SK-N-MC (cell line): Measurements from ENCODE around the gene ITGBL1.
A peak's percentile ranks its signal among the peaks of the same experiment; 100 is the strongest.

Experiments
- DNase-seq: peaks from one replicate; pipeline ENCODE4 v3.0.0-alpha.2; 2011; ENCODE audit warnings: low read depth, low spot score
- H3K27ac ChIP-seq: fragments of 200-600 bp; sonication (generic); 2 replicates; pipeline ENCODE4 v1.5.1; 2016; ENCODE audit warnings: mixed run types
- H3K36me3 ChIP-seq: fragments of 200-600 bp; sonication (generic); 2 replicates; pipeline ENCODE4 v1.6.1; 2017; ENCODE audit warnings: antibody characterized with exemption, low read length, mixed read lengths; ENCODE audit not compliant: insufficient read depth
- H3K4me3 ChIP-seq: fragments of 200-600 bp; sonication (generic); 2 replicates; pipeline ENCODE4 v1.5.1; 2016
- H3K9ac ChIP-seq: fragments of 200-600 bp; sonication (generic); 2 replicates; pipeline ENCODE4 v1.8.0; 2017; ENCODE audit warnings: mixed run types, mixed read lengths; ENCODE audit not compliant: insufficient read length
- H3K9me3 ChIP-seq: fragments of 200-600 bp; sonication (generic); 2 replicates; pipeline ENCODE4 v1.6.1; 2017; ENCODE audit warnings: low read depth, mild to moderate bottlenecking, antibody characterized with exemption, low read length, moderate library complexity, mixed read lengths
- EZH2 ChIP-seq: fragments of 200-600 bp; sonication (generic); IDR thresholded peaks from one replicate; pipeline ENCODE4 v1.6.1; 2017; ENCODE audit warnings: antibody characterized with exemption
- FOXP2 ChIP-seq: optimal IDR thresholded peaks from 2 replicates; pipeline ENCODE3; 2011; ENCODE audit warnings: mild to moderate bottlenecking, moderate library complexity; ENCODE audit not compliant: insufficient read depth; ENCODE audit errors: extremely low read length, control extremely low read depth
- POLR2AphosphoS5 ChIP-seq: IDR thresholded peaks from 2 replicates; pipeline ENCODE4 v1.6.1; 2012; ENCODE audit warnings: mild to moderate bottlenecking, low read depth, low read length, borderline replicate concordance

Gene ITGBL1, protein sequence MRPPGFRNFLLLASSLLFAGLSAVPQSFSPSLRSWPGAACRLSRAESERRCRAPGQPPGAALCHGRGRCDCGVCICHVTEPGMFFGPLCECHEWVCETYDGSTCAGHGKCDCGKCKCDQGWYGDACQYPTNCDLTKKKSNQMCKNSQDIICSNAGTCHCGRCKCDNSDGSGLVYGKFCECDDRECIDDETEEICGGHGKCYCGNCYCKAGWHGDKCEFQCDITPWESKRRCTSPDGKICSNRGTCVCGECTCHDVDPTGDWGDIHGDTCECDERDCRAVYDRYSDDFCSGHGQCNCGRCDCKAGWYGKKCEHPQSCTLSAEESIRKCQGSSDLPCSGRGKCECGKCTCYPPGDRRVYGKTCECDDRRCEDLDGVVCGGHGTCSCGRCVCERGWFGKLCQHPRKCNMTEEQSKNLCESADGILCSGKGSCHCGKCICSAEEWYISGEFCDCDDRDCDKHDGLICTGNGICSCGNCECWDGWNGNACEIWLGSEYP

DNA sequence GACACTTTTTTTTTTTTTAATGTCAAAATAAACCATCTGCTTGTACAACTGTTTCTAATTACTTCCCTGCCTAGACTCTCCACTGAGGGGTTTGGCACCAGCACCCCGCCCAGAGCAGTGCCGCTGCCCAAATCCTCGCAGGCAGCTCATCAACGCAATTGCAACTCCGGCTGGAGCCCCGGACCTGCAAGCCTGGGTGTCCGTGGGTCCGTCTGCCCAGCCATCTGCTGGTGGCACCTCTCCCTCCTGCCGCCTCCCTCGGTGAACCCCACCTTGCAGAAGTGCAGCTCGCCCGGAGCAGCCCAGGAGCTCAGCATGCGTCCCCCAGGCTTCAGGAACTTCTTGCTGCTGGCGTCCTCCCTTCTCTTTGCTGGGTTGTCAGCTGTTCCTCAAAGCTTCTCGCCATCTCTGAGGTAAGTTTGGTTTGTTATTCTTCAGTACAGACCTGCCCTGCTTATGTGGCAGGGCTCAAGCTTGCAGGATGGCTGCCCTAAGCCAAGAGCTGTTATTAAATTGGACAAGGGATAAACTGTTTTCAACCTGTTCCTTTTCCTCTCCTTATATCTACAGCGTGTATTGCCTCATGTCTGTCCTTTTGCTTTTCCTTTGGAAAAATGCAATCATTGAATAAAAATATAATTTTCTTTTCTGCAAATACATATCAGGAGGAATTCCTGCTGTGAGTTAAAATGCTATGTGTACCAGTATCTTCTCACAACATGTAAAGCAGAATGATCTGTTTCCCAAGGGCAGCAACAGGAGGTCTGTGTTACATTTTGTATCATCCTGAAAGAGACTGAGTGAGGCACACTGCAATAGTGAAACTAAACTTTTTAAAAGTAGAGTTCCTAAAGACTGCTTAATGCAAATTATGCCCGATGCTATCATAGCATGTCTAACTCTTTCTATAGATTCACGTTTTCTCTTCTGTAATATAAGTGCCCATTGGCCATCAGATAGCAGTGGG lies at the start of gene ITGBL1:
ITGBL1 (plus strand) TSS at position 157 of the 967 bp plus-strand sequence; CDS start at position 316, 159 bp downstream.
- Histone ChIP-seq H3K4me3 (peak within 1 kb of the TSS; percentile 70), H3K9me3 (no peaks in the 10 kb centered on the region), H3K36me3 (no peaks in the 10 kb centered on the region)

DNA sequence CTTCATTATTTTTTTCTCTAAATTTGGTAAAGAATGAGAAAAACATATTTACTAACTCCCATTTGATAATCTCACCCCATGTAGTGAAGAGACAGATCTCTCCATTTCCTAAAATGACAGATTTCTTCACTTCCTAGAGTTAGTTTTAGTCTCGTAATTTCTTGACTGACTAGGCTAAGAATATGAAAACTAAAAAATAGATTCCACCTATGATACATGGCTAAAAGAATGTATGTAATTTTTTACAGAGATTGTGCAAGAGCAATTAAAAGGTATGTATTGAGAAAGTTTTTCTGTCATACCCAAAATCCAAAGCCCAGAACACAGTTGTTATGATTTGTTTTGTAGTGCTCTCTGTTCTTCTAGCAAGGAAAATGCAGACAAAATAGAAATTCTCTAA lies 45.7 kb upstream of the ITGBL1 start:
- no peak for DNase-seq
- H3K27ac ChIP-seq = no peak overlapping the region
- H3K36me3 ChIP-seq = no peaks in the 10 kb centered on the region
- TF ChIP-seq EZH2 = no peak
- no peak for TF ChIP-seq POLR2AphosphoS5
- TF ChIP-seq FOXP2 = no peak
- no peaks in the 10 kb centered on the region for H3K9me3 ChIP-seq
- no peak overlapping the region for H3K4me3 ChIP-seq
- no peak overlapping the region for H3K9ac ChIP-seq

More for the DNA sequence above, at the start of gene ITGBL1:
- 0 out of 2 replicates have a peak within 1 kb of the TSS, but pooled peaks have one; percentile 38 for H3K27ac ChIP-seq
- no peak within 1 kb of the TSS for H3K9ac ChIP-seq
- no peak for DNase-seq
- TF ChIP-seq FOXP2 (peak; percentile 20), EZH2 (no peak)

DNA sequence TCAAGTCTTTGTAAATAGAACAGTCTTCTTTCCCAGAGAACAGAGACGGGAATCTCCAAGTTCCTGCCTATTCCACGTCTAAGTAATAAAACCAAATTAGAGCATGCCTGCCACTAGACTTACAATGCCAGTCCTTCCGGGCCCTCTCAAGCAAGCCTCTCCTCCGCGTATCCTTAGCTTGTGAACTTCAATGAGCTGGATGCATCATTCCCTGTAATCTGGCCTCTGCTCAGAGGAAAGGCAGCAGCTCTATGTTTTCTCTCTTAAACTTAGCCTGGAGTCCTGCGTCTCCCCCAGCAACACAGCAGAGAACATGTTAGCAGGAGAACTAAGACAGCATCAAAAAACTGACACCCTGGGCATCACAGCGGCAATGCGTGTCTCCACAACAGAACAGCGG lies 44.3 kb upstream of the ITGBL1 start:
- DNase-seq = no peak
- H3K36me3 ChIP-seq = no peaks in the 10 kb centered on the region
- H3K9ac ChIP-seq = no peak overlapping the region
- H3K4me3 ChIP-seq = no peak overlapping the region
- TF ChIP-seq EZH2 (no peak), POLR2AphosphoS5 (no peak), FOXP2 (no peak)
- no peak overlapping the region for H3K27ac ChIP-seq
- no peaks in the 10 kb centered on the region for H3K9me3 ChIP-seq

DNA sequence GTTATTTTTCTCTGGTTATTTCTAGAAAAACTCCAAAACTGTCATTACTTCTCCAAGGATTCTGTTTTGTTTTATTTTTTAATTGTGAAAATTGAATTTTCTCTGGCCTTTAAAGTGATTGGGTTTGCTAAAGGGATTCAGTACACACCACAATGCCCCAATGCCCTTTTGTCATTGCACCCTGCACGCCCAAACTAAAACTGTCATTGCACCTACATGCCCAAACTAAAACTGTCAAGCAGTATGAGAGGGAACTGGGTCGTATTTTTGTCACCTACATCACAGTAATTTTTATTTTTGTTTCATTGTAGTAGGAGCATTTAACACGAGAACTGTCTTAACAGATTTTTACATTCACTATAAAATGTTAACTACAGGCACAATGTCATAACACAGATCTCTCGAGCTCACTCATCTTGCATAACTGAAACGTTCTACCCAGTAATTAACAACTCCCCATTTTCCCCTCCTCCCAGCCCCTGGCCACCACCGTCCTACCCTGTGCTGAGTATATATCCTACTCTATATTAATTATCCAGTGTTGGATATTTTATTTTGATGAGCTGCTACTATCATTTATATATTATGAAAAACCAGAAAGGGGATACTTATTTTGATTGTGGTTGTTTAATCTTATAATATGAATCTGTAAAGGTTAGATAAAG lies 43.4 kb upstream of the ITGBL1 start:
- Histone ChIP-seq H3K9me3 (no peaks in the 10 kb centered on the region), H3K9ac (no peak overlapping the region), H3K27ac (no peak overlapping the region), H3K36me3 (no peaks in the 10 kb centered on the region), H3K4me3 (no peak overlapping the region)
- TF ChIP-seq EZH2 = no peak
- TF ChIP-seq FOXP2 = no peak
- TF ChIP-seq POLR2AphosphoS5 = no peak
- DNase-seq = no peak

DNA sequence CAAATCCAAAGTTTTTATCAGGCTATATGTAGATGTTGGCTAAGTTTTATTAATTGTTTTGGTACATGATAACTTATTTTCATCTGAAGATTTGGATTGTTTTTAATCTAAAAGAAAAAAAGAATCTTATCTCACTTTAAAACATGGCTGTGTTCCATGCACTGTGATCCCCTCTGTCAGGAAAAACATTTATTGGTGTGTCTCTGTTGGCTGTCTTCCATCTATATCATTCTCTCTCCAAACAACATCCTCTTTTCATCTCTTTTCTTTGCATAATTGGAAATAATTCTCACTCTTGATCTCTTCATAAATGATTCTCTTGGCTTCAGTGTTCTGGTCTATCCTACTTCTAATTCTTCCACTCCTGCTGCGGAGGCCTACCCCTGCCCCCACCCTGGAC lies 40.4 kb upstream of the ITGBL1 start:
- no peak for DNase-seq
- H3K9ac ChIP-seq = no peak overlapping the region
- no peak overlapping the region for H3K4me3 ChIP-seq
- no peaks in the 10 kb centered on the region for H3K36me3 ChIP-seq
- no peaks in the 10 kb centered on the region for H3K9me3 ChIP-seq
- no peak overlapping the region for H3K27ac ChIP-seq
- TF ChIP-seq POLR2AphosphoS5 = no peak
- TF ChIP-seq FOXP2 = no peak
- no peak for TF ChIP-seq EZH2

DNA sequence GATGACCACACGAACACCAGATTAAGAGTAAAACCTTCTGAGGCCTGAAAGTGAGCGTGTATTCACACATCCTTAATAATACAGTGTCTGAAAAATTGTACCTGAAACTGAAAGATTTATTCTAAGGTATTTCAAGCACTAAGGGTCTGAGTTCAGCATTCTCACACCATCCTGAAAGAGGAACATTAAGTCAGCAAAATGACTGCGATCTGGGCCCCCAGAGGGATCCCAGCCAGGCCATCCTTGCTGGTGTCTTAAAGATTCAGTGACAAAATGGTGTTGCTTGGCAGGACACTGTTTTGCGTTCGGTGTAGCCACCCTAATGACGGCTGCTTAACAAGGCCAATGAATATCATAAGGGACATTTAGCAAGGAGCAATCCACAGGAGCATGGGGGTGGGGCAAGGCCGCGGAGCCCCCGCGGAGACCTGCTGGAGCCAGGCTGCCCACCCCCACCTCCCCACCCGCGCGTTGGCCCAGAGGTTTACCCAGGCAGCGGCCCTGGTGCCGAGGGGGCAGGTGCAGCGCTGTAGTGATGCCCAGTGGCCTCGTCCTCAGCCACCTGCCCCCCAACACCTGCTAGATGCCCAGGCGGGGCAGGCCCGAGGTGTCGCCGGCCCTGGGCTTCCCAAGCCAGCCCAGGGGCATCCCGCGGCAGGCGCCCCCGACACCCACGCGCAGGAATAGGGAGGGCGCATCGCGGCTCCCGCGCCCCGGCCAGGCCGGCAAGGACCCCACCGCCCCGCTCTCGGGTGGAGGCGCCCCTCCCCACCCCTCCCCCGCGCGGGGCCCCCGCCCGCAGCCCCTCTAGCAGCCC lies 36.9 kb upstream of the ITGBL1 start:
- H3K9ac ChIP-seq = no peak overlapping the region
- TF ChIP-seq POLR2AphosphoS5 (no peak), EZH2 (no peak)
- no peaks in the 10 kb centered on the region for H3K36me3 ChIP-seq
- H3K4me3 ChIP-seq = peak overlapping the region; percentile 66
- no peak for DNase-seq
- no peaks in the 10 kb centered on the region for H3K9me3 ChIP-seq
- no peak overlapping the region for H3K27ac ChIP-seq

DNA sequence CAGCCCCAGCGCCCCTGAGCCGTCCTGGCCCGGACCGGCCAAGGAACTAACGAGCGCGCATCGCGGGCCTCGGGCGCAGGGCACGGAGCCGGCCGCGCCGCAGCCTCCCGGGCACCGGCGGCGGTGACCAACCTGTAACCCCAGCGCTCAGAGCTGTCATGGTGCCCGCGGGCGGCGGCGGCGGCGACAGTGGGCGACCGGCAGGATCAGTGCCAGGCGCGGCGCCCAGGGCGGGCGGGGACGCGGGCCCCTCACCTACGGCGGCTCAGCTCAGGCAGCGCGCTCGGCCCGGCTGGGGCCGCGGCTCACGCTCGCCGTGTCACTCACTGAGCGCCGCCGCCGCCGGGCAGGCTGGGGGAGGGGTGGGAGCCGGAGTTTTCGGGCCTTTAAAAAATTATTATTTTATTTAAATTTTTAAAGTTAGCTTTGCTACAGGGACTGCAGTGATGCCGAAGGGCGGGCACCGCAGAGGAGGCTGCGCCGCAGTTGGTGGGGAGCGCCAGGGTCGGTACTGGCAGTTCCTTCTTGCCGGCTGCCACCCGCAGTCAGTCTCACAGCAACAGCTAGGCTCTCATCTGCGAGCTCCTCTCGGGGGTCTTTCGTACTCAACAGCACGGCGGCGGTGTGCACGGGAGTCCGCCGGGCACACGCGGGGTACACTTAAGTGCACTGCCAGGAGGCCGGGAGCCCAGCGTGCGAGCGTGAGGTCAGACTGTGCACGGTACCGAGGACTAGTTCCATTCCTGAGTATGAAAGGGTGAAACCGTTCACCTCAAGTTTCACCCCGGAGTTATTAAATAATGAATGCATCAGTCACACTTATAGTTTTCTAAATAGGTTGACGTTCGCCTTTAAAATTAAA lies 36.1 kb upstream of the ITGBL1 start, which contains the start of gene NALCN:
NALCN (minus strand) TSS at position 328 of the 862 bp plus-strand sequence. CDS start 17,382 bp downstream, outside the sequence.
- H3K9ac ChIP-seq = no peak within 1 kb of the TSS
- TF ChIP-seq EZH2 (no peak), FOXP2 (no peak), POLR2AphosphoS5 (no peak)
- no peaks in the 10 kb centered on the region for H3K36me3 ChIP-seq
- DNase-seq = no peak
- H3K27ac ChIP-seq = no peak within 1 kb of the TSS
- peak within 1 kb of the TSS; percentile 66 for H3K4me3 ChIP-seq
- H3K9me3 ChIP-seq = no peaks in the 10 kb centered on the region
